Measurements from ENCODE around the gene KRTAP5-7. TPM values are rescaled to one million over a fixed set of nuclear protein-coding genes. Genes with fewer than 3 reads are reported as not detected.
"Not testable (repeated sequence)": the region's sequence is repeated elsewhere in the genome, so short reads cannot be mapped to it uniquely, and the experiment has no call there.

KRTAP5-7 gene
- total RNA-seq, 1 donor from 2014 or later = not detected

GRCh38 chr11:71567633-71568032 is 40.6 kb downstream of the KRTAP5-7 start:
- H3K4me3 Mint-ChIP-seq (ENCODE audit: unreplicated experiment); H2AFZ ChIP-seq (ENCODE audit: low read depth, low read length); H3K36me3 ChIP-seq (ENCODE audit: insufficient read depth, low read length); H3K9me3 ChIP-seq (ENCODE audit: insufficient read depth, low read depth, low read length); H3K27me3 ChIP-seq (ENCODE audit: insufficient read depth, low read length); H3K27ac Mint-ChIP-seq (ENCODE audit: unreplicated experiment); H3K4me1 ChIP-seq (ENCODE audit: insufficient read depth, low read length); FAIRE-seq; H3K27ac ChIP-seq (ENCODE audit: low read depth, low read length); H3K4me2 ChIP-seq (ENCODE audit: low read length); DNase-seq (ENCODE audit: low read depth); H3K4me1 Mint-ChIP-seq (ENCODE audit: low read depth, unreplicated experiment); H3K36me3 Mint-ChIP-seq (ENCODE audit: low read depth, unreplicated experiment); H3K9me3 Mint-ChIP-seq (ENCODE audit: unreplicated experiment); H3K79me2 ChIP-seq (ENCODE audit: insufficient read depth, low read length); H3K4me3 ChIP-seq (ENCODE audit: insufficient read depth, low read depth, low read length); H4K20me1 ChIP-seq (ENCODE audit: insufficient read depth, low read length); H3K9ac ChIP-seq (ENCODE audit: low read length): not testable (repeated sequence)
- peaks cover 56% of the 10 kb centered on the region for H3K27me3 Mint-ChIP-seq (ENCODE audit: low read depth, unreplicated experiment)

GRCh38 chr11:71568704-71569349 is 41.8 kb downstream of the KRTAP5-7 start:
- no peak overlapping the region for H3K4me3 Mint-ChIP-seq (ENCODE audit: unreplicated experiment)
- H3K9me3 Mint-ChIP-seq (ENCODE audit: unreplicated experiment) = peaks cover 2% of the 10 kb centered on the region
- Histone ChIP-seq H3K27me3 (ENCODE audit: insufficient read depth, low read length) (no peaks in the 10 kb centered on the region), H3K4me1 (ENCODE audit: insufficient read depth, low read length) (no peaks in the 10 kb centered on the region), H3K36me3 (ENCODE audit: insufficient read depth, low read length) (no peaks in the 10 kb centered on the region), H2AFZ (ENCODE audit: low read depth, low read length) (no peak overlapping the region), H3K4me2 (ENCODE audit: low read length) (no peak overlapping the region), H3K9me3 (ENCODE audit: insufficient read depth, low read depth, low read length) (no peaks in the 10 kb centered on the region), H3K4me3 (ENCODE audit: insufficient read depth, low read depth, low read length) (no peak overlapping the region), H4K20me1 (ENCODE audit: insufficient read depth, low read length) (no peaks in the 10 kb centered on the region), H3K27ac (ENCODE audit: low read depth, low read length) (no peak overlapping the region), H3K9ac (ENCODE audit: low read length) (no peak overlapping the region), H3K79me2 (ENCODE audit: insufficient read depth, low read length) (no peaks in the 10 kb centered on the region)
- no peak overlapping the region for H3K27ac Mint-ChIP-seq (ENCODE audit: unreplicated experiment)
- H3K27me3 Mint-ChIP-seq (ENCODE audit: low read depth, unreplicated experiment) = peaks cover 54% of the 10 kb centered on the region
- H3K4me1 Mint-ChIP-seq (ENCODE audit: low read depth, unreplicated experiment) = no peaks in the 10 kb centered on the region
- DNase-seq (ENCODE audit: low read depth) (no peak), FAIRE-seq (no peak)
- no peaks in the 10 kb centered on the region for H3K36me3 Mint-ChIP-seq (ENCODE audit: low read depth, unreplicated experiment)
- TF ChIP-seq EZH2 (IDR thresholded peaks at IDR 0.05; ENCODE audit: insufficient read depth, low read length) (no peak), CTCF (IDR thresholded peaks at IDR 0.05; ENCODE audit: insufficient read depth, low read depth, low read length) (no peak)

GRCh38 chr11:71571101-71571850 is 44.2 kb downstream of the KRTAP5-7 start:
- H3K4me1 Mint-ChIP-seq (ENCODE audit: low read depth, unreplicated experiment); H3K27ac Mint-ChIP-seq (ENCODE audit: unreplicated experiment); H3K4me1 ChIP-seq (ENCODE audit: insufficient read depth, low read length); FAIRE-seq; H3K27me3 ChIP-seq (ENCODE audit: insufficient read depth, low read length); H3K4me3 Mint-ChIP-seq (ENCODE audit: unreplicated experiment); H3K9me3 ChIP-seq (ENCODE audit: insufficient read depth, low read depth, low read length); H3K36me3 Mint-ChIP-seq (ENCODE audit: low read depth, unreplicated experiment); H4K20me1 ChIP-seq (ENCODE audit: insufficient read depth, low read length); H3K79me2 ChIP-seq (ENCODE audit: insufficient read depth, low read length); H3K9ac ChIP-seq (ENCODE audit: low read length); H3K9me3 Mint-ChIP-seq (ENCODE audit: unreplicated experiment); H3K4me2 ChIP-seq (ENCODE audit: low read length); H2AFZ ChIP-seq (ENCODE audit: low read depth, low read length); H3K27ac ChIP-seq (ENCODE audit: low read depth, low read length); H3K36me3 ChIP-seq (ENCODE audit: insufficient read depth, low read length); DNase-seq (ENCODE audit: low read depth); H3K4me3 ChIP-seq (ENCODE audit: insufficient read depth, low read depth, low read length): not testable (repeated sequence)
- peaks cover 58% of the 10 kb centered on the region for H3K27me3 Mint-ChIP-seq (ENCODE audit: low read depth, unreplicated experiment)
